Natural killer cell treated with Interleukin-12 subunit alpha and Interleukin-12 subunit beta and Interleukin-15 and Interleukin-18, amount 100 ng/mL, for 72 hours (primary cell): Measurements from ENCODE around the gene AKR1B1. TPM values are rescaled to one million over a fixed set of nuclear protein-coding genes. Genes with fewer than 3 reads are reported as not detected.

Experiments used
- ATAC-seq, 2 donors: fragments of 150-1000 bp; cut with Tn5 transposase in 1 of 2; sonication (Bioruptor Pico), chemical (Tn5 transposase) in 1 of 2; 2 replicates each; pipeline ENCODE4 v1.10.0; 2021
- DNase-seq: peaks from one replicate; pipeline ENCODE4 v3.0.0; 2022; ENCODE audit warnings: low spot score
- H3K27ac Mint-ChIP-seq, 2 donors: 1 replicate in 1 of 2; 2 replicates in 1 of 2; pipeline ENCODE4 v1.8.0; 2022; ENCODE audit warnings: mixed read lengths in 2 of 2, mild to moderate bottlenecking in 1 of 2, moderate library complexity in 1 of 2
- H3K27me3 Mint-ChIP-seq, 2 donors: 1 replicate in 1 of 2; 2 replicates in 1 of 2; pipeline ENCODE4 v1.8.0; 2022; ENCODE audit warnings: mixed read lengths in 2 of 2
- H3K36me3 Mint-ChIP-seq: one replicate; pipeline ENCODE4 v1.8.0; 2022; ENCODE audit warnings: mixed read lengths
- H3K4me1 Mint-ChIP-seq, 2 donors: 1 replicate in 1 of 2; 2 replicates in 1 of 2; pipeline ENCODE4 v1.8.0; 2022; ENCODE audit warnings: low read depth in 2 of 2, mixed read lengths in 2 of 2, mild to moderate bottlenecking in 1 of 2
- H3K4me3 Mint-ChIP-seq: one replicate; pipeline ENCODE4 v1.8.0; 2022; ENCODE audit warnings: mixed read lengths
- H3K9me3 Mint-ChIP-seq: 2 replicates; pipeline ENCODE4 v1.8.0; 2022; ENCODE audit warnings: mixed read lengths
- total RNA-seq, 2 donors: library from RNA; stranded (reverse); gene quantifications; one replicate each; pipeline ENCODE4 v1.2.3, GENCODE V29; 2022

AKR1B1 gene
- total RNA-seq, 2 donors from 2014 or later = 102 to 115 TPM

- no peaks in the 10 kb centered on the region for H3K27me3 Mint-ChIP-seq
- H3K9me3 Mint-ChIP-seq = no peaks in the 10 kb centered on the region
- peaks cover 0 to 4% of the 10 kb centered on the region in 2 donors for H3K4me1 Mint-ChIP-seq
- no peak overlapping the region for H3K4me3 Mint-ChIP-seq
- no peak for DNase-seq
- peaks cover 17% of the 10 kb centered on the region for H3K36me3 Mint-ChIP-seq
- no peak overlapping the region for H3K27ac Mint-ChIP-seq
- no peak for ATAC-seq
Observed at GRCh38 chr7:134447383-134447782, 11.5 kb downstream of the AKR1B1 start.

- DNase-seq = no peak
- Mint-ChIP-seq H3K9me3 (no peaks in the 10 kb centered on the region), H3K4me1 (no peaks in the 10 kb centered on the region), H3K27ac (no peak overlapping the region), H3K4me3 (no peak overlapping the region), H3K36me3 (peaks cover 17% of the 10 kb centered on the region), H3K27me3 (no peaks in the 10 kb centered on the region)
- ATAC-seq = no peak
Observed at GRCh38 chr7:134446923-134447322, 12.0 kb downstream of the AKR1B1 start.

GRCh38 chr7:134446446-134446845 is 12.5 kb downstream of the AKR1B1 start:
- Mint-ChIP-seq H3K4me3 (no peak overlapping the region), H3K4me1 (no peaks in the 10 kb centered on the region), H3K36me3 (peaks cover 17% of the 10 kb centered on the region), H3K27ac (no peak overlapping the region), H3K27me3 (no peaks in the 10 kb centered on the region), H3K9me3 (no peaks in the 10 kb centered on the region)
- no peak for DNase-seq
- ATAC-seq = no peak

- no peaks in the 10 kb centered on the region for H3K4me1 Mint-ChIP-seq
- no peaks in the 10 kb centered on the region for H3K27me3 Mint-ChIP-seq
- no peak overlapping the region for H3K27ac Mint-ChIP-seq
- DNase-seq (no peak), ATAC-seq (no peak)
- H3K36me3 Mint-ChIP-seq = peaks cover 22% of the 10 kb centered on the region
- H3K4me3 Mint-ChIP-seq = no peak overlapping the region
- H3K9me3 Mint-ChIP-seq = no peaks in the 10 kb centered on the region
Observed at GRCh38 chr7:134444961-134445315, 14.0 kb downstream of the AKR1B1 start.

GRCh38 chr7:134444198-134444960 is 14.5 kb downstream of the AKR1B1 start:
- Mint-ChIP-seq H3K4me3 (no peak overlapping the region), H3K4me1 (no peaks in the 10 kb centered on the region), H3K36me3 (peaks cover 22% of the 10 kb centered on the region), H3K27ac (no peak overlapping the region), H3K9me3 (no peaks in the 10 kb centered on the region), H3K27me3 (no peaks in the 10 kb centered on the region)
- ATAC-seq = no peak
- DNase-seq = no peak

- Mint-ChIP-seq H3K4me3 (no peak overlapping the region), H3K36me3 (peaks cover 19% of the 10 kb centered on the region), H3K27ac (no peak overlapping the region), H3K27me3 (no peaks in the 10 kb centered on the region), H3K4me1 (no peaks in the 10 kb centered on the region), H3K9me3 (no peaks in the 10 kb centered on the region)
- ATAC-seq (no peak), DNase-seq (no peak)
Observed at GRCh38 chr7:134443396-134444070, 15.4 kb downstream of the AKR1B1 start.

- Mint-ChIP-seq H3K27me3 (no peaks in the 10 kb centered on the region), H3K4me3 (no peak overlapping the region), H3K27ac (no peak overlapping the region), H3K4me1 (no peaks in the 10 kb centered on the region), H3K36me3 (peaks cover 21% of the 10 kb centered on the region), H3K9me3 (no peaks in the 10 kb centered on the region)
- ATAC-seq (no peak), DNase-seq (no peak)
Observed at GRCh38 chr7:134442441-134443220, 16.3 kb downstream of the AKR1B1 start.

GRCh38 chr7:134441264-134441663 is 17.6 kb downstream of the AKR1B1 start:
- Mint-ChIP-seq H3K9me3 (no peaks in the 10 kb centered on the region), H3K27me3 (no peaks in the 10 kb centered on the region), H3K36me3 (peaks cover 21% of the 10 kb centered on the region), H3K4me3 (no peak overlapping the region), H3K27ac (no peak overlapping the region), H3K4me1 (no peaks in the 10 kb centered on the region)
- DNase-seq (no peak), ATAC-seq (no peak)

GRCh38 chr7:134440476-134440875 is 18.4 kb downstream of the AKR1B1 start:
- H3K36me3 Mint-ChIP-seq = peaks cover 21% of the 10 kb centered on the region
- no peak for DNase-seq
- H3K27ac Mint-ChIP-seq = no peak overlapping the region
- no peaks in the 10 kb centered on the region for H3K27me3 Mint-ChIP-seq
- H3K4me1 Mint-ChIP-seq = no peaks in the 10 kb centered on the region
- ATAC-seq = no peak
- no peak overlapping the region for H3K4me3 Mint-ChIP-seq
- no peaks in the 10 kb centered on the region for H3K9me3 Mint-ChIP-seq

- H3K4me1 Mint-ChIP-seq = no peaks in the 10 kb centered on the region
- H3K9me3 Mint-ChIP-seq = no peaks in the 10 kb centered on the region
- no peaks in the 10 kb centered on the region for H3K27me3 Mint-ChIP-seq
- DNase-seq = no peak
- H3K4me3 Mint-ChIP-seq = no peak overlapping the region
- H3K36me3 Mint-ChIP-seq = peaks cover 21% of the 10 kb centered on the region
- H3K27ac Mint-ChIP-seq = no peak overlapping the region
- no peak for ATAC-seq
Observed at GRCh38 chr7:134440067-134440466, 18.8 kb downstream of the AKR1B1 start.

GRCh38 chr7:134438946-134439345 is 20.0 kb downstream of the AKR1B1 start:
- Mint-ChIP-seq H3K27me3 (no peaks in the 10 kb centered on the region), H3K36me3 (peaks cover 14% of the 10 kb centered on the region), H3K9me3 (no peaks in the 10 kb centered on the region), H3K4me3 (no peak overlapping the region), H3K4me1 (no peaks in the 10 kb centered on the region), H3K27ac (no peak overlapping the region)
- DNase-seq (no peak), ATAC-seq (no peak)

- Mint-ChIP-seq H3K9me3 (no peaks in the 10 kb centered on the region), H3K27ac (no peak overlapping the region), H3K27me3 (no peaks in the 10 kb centered on the region), H3K36me3 (peaks cover 7% of the 10 kb centered on the region), H3K4me3 (no peak overlapping the region), H3K4me1 (peaks cover 13% of the 10 kb centered on the region in 2 donors)
- DNase-seq = no peak
- ATAC-seq = no peak
Observed at GRCh38 chr7:134435161-134435920, 23.6 kb downstream of the AKR1B1 start.

GRCh38 chr7:134434701-134435100 is 24.2 kb downstream of the AKR1B1 start:
- DNase-seq (no peak), ATAC-seq (no peak)
- Mint-ChIP-seq H3K4me1 (peaks cover 13% of the 10 kb centered on the region in 2 donors), H3K36me3 (peaks cover 5% of the 10 kb centered on the region), H3K4me3 (no peak overlapping the region), H3K27me3 (no peaks in the 10 kb centered on the region), H3K9me3 (no peaks in the 10 kb centered on the region), H3K27ac (no peak overlapping the region)
